Suppressor macrophage (primary cell): ENCODE data around the gene TSHZ1.

Experiments used
- DNase-seq, 4 experiments: peaks; one replicate each; pipeline ENCODE4 v3.0.0-alpha.2; 2020 to 2022

Gene TSHZ1

DNA sequence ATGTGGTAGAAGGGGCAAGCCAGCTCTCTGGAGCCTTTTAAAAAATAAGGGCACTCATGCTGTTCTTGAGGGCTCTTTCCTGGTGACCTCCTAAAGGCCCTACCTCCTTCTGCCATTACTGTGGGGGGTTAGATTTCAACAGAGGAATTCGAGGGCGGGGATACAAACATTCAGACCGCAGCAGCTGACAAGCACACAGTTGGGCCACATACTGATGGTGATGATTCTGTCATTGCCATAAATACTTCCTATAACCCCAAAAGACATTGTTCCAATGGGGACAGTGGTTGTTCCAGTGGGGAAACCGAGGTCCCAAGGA lies 67.0 kb downstream of the TSHZ1 start:
- no peak for DNase-seq

DNA sequence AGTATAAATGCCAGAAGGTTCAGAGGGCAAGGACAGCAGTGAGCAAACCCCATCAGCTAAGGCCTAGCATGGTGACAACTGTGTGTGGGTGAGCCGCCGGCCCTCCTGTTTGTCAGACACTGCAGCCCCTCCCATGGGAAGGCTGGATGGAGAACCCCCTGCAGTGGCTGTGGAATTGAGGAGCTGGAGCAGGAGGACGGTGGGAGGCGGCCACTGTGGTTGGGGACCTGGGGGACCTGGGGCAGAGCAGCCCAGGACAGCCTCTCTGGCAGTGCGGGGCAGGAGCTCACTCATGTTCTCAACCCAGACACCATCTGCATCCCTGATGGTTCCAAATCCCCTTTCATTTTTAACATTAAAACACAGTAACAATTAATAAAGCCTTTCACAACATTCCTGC lies 68.8 kb downstream of the TSHZ1 start:
- DNase-seq = no peak

DNA sequence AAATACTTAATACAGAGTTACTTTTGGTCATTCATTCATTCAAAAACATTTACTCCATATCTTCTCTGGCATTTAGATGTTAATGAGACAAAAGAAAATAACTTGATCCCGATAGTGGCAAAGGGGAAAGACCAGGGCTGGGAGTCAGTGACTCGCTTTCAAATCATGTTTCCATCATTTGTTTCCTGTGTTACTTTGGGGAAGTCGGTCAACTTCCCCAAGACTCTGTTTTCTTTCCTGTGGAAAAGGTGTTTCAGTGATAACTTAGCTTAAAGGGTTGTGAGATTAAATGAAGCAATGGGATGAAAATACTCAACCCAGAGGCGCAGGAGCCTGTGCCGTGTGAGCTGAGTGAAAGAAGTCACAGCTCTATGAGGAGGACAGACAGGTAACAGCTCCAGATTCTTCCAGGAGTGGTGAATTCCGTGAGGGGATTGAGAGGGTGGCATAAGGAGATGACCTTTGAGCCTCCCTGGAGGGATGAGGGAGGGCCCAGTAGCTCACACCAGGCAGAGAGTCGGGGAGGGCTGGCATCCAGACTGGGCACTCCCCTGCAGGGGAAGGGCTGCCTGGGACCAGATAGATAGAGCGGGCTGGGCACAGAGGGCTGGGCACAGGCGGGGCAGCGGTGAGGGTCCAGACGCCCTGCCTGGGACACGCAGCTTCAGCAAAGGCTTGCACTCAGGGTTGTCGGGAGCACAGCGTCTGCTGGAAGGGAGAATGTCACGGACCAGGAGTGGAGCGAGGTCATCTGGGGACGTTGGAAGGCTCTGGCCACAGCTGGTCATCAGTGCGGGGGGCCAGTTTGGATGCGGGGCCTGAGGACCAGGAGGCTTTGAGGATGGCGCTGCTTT lies 70.1 kb downstream of the TSHZ1 start:
- peak in 1 of 4 experiments; percentile 7 for DNase-seq

DNA sequence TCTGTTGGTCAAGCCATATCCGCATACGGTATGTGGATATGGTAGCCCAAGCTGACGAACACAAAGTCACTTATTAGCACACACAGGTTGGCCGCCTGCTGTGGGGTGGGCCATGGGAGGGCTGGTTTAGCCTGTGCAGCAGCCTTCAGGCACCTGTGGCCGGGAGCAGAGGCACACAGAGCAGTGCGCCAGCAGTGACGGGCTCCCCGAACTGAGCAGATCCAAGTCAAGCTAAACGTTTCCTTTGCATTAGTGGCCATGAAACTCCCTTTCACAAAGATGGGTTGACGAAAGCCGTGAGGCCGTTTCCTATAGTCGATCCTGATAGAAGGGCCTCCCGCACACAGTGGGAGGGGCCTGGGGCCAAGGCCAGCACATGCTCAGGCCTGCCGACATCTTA lies 72.1 kb downstream of the TSHZ1 start:
- DNase-seq = no peak

DNA sequence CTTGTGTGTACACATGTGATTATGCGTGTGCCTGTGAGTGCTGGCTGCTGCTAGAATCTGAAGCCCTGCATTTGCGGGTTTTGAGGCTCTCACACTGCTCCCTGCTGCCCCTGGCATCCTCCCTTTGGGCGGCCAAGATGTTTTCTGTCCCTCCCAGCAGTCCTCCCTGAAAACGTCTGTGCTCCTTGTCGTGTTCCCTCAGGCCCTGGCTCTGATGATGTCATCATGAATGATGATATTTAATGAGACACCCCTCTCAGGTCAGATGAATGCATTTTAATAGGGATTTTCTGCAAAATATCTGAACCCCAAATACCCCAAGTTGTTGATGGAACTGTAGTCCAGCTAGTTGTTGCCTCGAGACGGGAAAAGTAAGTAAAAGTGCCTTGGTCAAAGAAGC lies 73.1 kb downstream of the TSHZ1 start:
- DNase-seq = no peak

DNA sequence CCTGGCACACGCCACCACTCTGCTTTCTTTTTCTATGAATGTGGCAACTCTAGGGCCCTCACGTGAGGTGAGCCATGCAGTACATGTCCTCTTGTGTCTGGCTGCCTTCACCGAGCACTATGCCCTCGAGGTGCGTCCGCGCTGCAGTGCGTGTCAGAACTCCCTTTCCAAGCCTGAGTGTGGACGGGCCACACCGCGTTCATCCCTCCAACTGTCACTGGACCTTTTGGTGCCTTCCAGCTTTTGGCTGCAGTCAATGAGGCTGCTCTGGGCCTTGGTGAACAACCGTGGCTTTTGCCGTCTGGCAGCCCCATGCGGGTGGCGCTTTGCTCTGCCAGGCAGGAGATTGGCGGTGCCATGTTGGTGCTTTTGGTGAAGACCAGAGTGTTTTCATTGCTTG lies 74.0 kb downstream of the TSHZ1 start:
- DNase-seq = no peak

DNA sequence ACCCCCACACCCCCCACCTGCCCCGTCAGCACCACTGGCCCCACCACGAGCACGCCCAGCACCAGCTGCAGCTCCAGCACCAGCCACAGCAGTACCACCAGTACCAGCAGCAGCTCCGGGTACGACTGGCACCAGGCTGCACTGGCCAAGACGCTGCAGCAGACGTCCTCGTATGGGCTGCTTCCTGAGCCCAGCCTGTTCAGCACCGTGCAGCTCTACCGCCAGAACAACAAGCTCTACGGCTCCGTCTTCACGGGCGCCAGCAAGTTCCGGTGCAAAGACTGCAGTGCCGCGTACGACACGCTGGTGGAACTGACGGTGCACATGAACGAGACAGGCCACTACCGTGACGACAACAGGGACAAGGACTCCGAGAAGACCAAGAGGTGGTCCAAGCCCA lies 75.3 kb downstream of the TSHZ1 start:
- DNase-seq = no peak

DNA sequence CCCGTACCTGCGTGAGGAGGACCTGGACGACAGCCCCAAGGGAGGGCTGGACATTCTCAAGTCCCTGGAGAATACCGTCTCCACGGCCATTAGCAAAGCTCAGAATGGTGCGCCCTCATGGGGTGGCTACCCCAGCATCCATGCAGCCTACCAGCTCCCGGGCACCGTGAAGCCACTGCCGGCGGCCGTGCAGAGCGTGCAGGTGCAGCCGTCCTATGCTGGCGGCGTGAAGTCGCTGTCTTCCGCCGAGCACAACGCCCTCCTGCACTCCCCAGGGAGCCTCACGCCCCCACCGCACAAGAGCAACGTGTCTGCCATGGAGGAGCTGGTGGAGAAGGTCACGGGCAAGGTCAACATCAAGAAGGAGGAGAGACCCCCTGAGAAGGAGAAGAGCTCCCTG lies 76.4 kb downstream of the TSHZ1 start:
- DNase-seq = no peak

DNA sequence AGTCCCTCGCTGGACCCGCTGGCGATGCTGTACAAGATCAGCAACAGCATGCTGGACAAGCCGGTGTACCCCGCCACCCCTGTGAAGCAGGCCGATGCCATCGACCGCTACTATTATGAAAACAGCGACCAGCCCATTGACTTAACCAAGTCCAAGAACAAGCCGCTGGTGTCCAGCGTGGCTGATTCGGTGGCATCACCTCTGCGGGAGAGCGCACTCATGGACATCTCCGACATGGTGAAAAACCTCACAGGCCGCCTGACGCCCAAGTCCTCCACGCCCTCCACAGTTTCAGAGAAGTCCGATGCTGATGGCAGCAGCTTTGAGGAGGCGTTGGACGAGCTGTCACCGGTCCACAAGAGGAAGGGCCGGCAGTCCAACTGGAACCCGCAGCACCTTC lies 77.1 kb downstream of the TSHZ1 start:
- DNase-seq = no peak

DNA sequence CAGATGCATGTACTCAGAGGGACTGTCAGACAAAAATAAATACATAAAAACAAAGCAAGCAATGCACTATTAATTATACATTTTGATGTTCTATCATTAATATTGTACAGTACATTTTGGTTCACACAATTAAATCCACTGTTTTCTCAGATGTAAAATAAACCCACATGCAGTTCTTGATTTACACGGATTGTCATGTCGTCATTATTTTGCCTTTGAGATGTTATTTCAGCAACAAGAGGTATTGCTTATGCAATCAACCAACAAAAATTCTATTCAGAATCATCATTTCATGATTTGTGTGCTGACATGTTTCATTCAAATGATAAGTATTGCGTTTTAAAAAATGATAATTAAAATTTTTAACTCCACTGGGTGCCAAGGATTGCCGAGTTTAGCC lies 79.2 kb downstream of the TSHZ1 start:
- no peak for DNase-seq

DNA sequence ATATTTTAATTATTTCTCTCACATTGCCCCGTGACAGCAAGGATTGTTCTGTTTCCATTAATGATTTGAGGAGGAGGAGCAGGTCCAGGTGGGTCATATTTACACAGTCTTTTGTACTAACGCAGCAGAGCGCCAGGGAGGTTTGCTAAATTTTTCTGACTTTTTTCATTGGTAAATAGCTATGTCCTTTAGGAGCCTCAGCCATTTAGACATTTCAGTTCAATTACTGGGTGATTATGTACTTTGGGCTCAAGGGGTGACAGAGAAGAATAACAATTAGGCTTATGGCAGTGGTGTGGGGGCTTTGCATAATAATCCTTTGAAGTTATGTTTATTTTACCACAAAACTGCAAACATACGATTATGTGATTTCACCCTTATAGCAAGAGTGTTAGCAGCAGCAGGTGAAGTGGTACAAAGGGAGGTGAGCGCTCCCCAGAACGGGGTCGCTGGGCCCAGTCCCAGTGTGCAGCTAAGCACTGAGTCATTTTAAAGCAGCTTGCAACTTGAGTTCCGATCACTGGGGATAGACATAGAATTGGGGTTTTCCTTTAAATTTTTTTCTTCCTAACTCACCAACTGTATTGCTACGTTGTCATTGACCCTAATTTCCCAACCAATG lies 80.3 kb downstream of the TSHZ1 start:
- DNase-seq = no peak

DNA sequence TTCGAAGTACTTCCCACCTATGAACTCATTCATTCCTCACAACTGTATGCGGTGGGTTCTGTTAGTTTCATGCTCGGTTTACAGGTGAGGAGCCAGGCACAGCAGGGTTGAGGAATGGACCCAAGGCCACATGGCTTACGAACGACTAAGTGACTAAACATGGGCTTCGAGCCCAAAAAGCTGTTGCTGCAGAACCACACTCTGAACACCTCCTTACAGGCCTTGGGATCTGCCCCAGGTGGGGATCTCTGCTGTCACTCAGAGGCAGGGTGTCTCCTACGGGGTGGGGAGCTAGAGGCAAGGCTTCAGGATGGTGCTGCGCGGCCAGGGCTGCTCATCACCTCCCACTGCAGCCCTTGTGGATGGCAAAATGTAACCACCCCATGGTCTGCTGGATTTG lies 80.9 kb downstream of the TSHZ1 start:
- DNase-seq = no peak

DNA sequence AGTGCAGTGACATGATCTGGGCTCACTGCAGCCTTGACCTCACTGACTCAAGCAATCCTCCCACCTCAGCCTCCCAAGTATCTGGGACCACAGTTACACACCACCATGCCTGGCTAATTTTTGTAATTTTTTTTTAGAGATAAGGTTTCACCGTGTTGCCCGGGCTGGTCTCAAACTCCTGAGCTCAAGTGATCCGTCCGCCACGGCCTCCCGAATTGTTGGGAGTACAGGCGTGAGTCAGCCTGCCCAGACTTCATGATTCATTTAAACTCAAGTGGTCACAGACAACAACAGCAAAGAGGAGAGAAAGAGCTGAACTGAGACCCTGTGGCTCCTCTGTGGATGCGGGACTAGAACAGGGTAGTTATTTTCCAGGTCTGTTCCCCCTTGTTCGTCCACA lies 83.0 kb downstream of the TSHZ1 start:
- DNase-seq = no peak

DNA sequence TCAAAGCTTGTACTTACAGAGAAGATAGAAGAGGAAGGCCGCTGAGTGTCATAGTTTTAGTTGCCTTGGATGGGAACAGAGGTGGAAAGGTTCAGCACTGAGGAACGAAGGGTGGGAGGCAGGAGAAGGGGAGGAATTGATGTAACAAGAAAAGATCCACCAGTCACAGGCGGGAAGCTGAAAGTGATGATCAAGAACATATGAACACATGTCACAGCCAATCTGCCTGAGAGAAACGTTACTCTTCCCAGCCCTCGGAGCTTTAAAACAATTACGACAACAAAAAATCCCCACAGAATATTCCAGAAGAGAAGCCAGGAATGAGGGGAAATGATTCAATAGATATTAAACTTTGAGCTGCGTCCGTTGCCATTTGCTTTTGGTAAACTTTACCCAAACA lies 87.1 kb downstream of the TSHZ1 start:
- DNase-seq = no peak

DNA sequence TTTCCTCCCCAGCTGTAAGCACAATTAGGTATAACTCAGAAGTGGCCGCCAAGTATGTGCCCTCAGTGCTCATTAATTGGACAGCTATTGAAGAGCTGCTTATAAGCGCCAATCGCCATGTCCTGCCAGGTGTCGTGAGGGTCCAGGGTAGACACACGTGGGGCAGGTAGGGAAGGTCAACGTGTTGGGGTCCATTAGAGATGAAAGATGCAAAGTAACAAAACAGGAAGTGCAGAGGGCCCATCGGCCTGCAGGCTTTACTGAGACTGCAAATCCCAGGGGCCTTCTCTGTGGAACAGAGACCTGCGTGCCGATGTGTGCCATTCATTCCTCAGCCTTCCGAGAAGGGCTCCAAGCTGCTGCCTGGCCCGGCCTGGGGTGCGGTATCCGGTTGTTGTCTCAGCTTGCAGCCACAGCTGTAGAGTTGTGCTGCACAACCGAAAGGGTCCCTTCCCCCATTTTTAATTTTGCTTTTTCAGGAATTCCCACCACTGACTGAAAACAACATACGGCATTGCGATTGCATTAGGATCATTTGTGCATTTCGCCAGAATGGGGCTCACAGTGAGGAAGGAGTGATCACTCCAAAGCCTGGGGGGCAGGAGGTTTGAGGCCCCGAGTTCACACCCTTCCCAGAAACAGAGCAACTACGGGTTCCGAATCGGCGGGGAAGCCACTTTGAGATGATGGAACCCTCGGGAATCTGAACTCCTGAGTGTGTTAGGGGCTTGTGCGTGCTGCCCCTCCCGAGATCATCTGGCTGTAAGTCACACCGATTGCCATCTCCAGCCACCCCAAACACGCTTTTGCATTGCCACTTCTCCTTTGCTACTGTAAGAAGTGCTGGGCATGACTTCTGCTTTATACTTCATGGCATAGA lies 94.3 kb downstream of the TSHZ1 start:
- DNase-seq = peak in 3 of 4 experiments; percentile 8 to 48 (median 20)

DNA sequence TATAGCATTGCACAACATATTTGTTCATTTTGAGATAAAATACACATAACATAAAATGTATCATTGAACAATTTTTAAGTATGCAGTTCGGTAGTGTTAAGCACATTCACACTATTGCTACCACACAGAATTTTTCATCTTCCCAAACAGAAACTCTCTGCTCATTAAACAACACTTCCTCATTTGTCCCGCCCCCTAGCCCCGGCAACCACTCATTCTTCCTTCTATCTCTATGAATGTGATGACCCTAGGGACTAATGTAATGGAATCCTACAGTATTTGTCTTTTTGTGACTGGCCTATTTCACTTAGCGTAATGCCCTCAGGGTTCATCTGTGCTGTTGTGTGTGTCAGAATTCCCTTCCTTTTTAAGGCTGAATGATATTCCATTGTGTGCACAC lies 95.4 kb downstream of the TSHZ1 start:
- DNase-seq = peak in 1 of 4 experiments; percentile 5

DNA sequence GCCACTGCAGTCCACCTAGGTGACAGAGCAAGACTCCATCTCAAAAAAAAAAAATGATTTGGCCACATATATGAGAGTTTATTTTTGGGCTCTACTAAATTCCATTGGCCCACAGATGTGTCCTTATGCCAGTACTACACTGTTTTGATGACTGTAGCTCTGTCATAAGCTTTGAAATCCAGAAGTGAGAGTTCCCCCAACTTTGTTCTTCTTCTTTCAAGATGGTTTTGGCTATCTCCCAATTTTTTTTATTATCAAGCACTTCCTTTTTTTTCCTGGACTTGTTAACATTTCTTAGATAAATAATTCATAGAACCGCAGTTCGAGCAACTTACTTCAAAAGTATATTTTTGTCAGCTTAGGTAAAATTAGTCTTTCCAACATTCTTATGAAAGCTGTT lies 96.9 kb downstream of the TSHZ1 start:
- peak; percentile 47 to 93 (median 72) for DNase-seq

DNA sequence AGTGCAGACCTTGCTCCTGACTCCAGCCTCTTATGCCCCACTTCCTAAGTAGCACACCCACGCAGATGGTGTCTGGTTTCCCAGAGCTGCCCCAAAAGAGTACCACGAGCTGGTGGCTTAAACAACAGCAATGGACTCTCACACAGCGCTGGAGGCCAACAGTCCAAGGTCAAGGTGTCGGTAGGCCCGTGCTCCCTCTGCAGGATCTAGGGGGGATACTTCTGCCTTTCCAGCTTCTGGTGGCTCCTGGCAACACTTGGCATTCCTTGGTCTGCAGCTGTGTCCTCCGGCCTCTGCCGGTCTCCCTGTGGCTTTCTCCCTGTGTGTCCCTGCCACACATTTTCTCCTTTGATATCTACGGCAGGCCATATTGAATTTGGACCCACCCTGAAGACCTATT lies 99.0 kb downstream of the TSHZ1 start:
- no peak for DNase-seq

DNA sequence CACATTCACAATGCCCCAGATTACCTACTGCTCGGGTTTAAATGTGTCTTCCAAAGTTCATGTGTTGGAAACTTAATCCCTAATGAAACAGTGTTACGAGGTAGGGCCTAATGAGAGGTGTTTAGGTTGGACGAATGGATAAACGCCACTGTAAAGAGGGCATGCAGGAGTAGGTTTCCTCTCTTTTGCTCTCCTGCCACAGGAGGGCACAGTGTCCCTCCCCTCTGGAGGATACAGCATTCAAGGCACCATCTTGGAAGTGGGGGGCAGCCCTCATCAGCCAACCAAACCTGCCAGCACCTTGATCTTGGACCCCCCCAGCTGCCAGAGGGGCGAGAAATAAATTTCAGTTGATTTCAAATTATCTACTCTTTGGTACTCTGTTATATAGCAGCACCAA lies 103.5 kb downstream of the TSHZ1 start:
- DNase-seq = no peak

DNA sequence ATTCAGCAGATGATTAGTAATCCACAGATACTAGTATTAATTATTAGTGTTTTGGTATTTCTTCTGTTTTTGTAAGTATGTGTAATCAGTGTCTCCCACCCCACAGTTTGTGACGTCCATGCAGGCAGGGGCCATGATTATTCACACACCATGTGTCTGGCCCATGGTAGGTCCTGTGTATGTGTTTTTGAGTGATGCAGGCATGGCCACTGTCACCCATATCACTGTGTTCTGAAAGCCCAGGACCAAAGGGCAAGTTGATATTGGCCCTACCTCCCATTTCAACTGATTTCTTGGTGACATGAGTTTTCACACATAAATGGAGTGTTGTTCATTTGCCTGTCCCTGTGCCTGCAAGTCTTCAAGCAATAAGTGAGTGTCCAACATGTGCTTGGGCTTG lies 104.0 kb downstream of the TSHZ1 start:
- no peak for DNase-seq

DNA sequence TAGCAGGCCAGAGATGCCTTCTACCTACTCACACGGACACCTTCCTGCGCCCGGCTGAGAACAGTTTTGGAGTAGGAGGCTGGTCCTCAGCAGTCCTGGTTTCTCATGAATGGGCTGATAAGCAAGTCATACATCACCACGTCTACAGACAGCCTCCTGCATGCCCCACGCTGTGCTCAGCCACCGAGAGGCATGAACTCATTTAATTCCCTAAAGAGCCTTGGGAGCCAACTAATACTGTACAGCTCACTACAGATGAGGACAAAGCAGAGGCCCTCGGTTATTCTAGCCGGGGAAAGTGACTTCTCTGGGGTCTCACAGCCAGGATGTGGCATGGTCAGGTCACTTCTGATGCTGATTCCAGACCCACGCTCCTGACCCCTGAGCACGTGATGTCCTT lies 105.6 kb downstream of the TSHZ1 start:
- no peak for DNase-seq

DNA sequence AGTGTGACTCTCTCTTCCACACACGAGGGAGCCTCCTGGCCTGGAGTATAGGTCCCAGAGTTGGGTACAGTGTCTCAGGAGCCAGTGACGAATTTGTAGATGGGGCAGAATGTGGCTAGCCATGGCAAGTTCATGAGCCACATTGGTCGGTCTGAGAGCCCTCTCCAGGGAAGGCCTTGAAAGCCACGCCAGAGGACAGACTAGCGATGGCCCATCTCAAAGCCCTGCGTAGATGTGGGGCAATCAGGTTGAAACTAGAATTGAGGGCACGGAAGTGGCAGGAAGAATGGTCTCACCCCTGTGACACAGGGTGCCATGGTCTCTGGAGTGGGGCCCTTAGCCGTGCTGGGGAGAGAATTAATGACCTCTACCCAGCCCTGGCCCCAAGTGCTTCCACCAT lies 106.2 kb downstream of the TSHZ1 start:
- DNase-seq = no peak

DNA sequence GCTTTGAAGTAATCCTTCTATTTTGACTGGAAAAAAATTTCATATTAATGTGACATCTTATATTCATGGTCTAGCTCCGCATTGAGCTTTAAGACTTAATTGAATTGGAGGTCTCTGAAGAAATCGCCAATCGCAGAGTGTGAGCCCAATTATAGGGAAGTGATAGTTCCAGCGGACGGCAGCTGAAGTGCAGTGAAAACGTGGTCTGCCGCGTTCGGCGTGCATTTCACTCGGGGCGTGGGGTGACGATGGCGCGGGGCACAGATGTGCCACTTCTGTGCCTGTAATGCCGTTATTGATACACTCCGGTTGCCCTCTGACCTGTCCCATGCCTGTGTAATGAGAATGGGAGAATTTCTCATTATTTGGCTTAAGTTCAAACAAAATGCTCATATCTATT lies 106.7 kb downstream of the TSHZ1 start:
- DNase-seq = no peak

DNA sequence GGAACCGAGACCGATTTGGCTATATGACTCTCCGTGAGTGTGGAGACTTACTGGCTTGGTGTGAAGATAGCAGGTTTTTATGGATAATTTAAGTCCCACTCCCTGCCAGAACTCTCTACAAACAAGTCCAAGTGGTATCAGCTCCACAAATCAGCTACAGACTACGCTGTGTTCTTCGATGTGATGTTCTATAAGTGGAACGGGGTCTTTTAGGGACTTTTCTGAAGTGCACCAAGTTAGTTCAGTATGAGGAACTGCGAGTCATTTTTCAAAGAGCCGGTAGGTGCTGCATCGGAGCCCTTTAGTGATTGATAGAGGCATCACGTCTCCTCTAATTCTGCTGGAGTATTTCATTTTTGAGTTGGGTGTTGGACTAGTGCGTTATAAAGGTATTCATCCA lies 107.1 kb downstream of the TSHZ1 start:
- no peak for DNase-seq
